HG03565 (cell line): ENCODE measurements around the gene SUSD4.

ENCODE experiments used
- ATAC-seq: cut with Tn5 transposase; IDR thresholded peaks from one replicate; pipeline ENCODE4 v1.9.1; 2021; ENCODE audit warnings: mild to moderate bottlenecking, moderate library complexity; ENCODE audit not compliant: unreplicated experiment

Gene SUSD4

GRCh38 chr1:223331301-223331700 is 32.7 kb downstream of the SUSD4 start:
- ATAC-seq: no peak

DNA sequence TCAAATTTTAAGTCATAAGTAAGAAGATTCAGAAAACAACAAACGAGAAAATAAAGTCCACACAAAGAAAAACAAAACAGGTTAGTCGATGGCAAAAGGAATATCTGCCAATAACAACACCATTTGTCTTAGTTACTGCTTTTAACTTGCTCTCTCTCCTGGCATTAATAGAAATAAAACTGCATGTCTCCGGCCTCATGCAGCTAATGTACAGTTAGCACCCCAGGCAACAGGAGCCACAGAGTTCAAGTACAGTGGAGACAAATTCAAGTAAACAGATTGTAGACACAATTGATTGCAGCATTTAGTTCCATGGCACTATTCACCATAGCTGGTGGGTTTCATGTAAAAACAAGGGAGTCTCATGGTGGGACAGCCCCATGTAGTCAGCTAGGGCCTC is 33.5 kb downstream of the SUSD4 start:
- ATAC-seq: no peak

DNA sequence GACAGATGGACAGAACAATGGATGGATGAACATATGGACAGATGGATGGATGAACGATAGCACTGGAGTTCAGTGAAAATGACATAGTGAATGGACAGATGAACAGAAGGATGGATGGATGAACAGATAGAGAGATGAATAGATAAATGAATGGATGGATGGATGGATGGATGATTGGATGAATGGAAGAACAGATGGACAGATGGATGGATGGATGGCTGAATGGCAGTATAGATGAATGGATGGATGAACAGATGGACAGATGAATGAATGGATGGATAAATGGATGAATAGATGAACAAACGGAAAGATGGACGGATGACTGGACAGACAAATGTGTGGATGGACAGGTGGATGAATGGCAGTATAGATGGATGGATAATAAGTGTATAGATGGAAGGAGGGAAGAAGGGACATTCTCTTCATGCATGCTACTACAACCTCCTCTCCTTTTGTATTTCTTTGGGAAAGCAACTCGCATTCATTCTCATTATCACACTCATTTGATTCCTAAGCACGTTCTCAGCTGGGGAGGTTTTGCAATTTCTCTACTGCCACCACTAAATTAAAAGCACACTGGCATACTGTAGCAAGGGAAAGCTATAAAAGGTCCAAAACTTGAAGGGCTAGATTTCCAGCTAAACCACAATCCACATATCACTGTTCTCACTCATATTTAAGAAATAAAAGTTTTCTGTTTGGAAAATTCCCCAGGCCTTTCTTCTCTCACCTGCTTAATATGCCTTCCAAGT is 34.1 kb downstream of the SUSD4 start:
- ATAC-seq: no peak

DNA sequence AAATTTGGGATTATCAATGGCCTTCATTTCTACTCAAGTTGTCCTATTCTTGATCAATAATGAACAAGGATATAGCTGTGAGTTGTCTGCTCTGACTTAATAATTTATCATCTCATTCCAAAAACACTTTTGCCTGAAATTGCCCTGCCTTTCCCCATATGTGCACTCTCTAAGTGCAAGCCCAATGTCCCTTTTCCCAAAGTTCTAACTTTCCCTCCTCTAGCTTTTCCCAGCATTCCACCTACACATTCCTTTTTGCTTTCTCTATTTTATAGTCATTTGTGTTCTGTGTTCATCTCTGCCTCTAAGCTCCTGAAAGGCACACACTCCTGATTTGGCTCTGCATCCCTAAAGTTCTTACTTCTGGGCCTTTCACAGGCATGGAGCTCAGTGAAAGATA is 34.7 kb downstream of the SUSD4 start:
- ATAC-seq: no peak

DNA sequence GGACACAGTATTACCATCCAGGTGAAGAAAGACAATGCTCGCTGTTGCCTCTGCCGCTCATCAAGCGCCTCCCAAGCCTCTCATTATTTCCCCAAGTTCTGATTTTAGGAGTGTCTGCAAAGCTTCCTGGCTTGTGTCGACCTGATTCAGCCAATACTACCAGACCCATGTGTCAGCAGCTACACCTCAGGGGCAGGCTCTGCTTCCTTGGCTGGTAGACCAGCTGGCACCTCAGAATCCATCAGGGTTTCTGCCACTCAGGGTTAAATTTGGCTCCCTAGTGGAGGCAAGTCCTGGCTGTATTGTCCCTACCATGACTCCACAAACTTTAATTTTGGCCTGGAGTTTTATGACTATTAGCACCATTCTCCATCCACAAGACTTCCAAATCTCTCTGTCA is 35.4 kb downstream of the SUSD4 start:
- no peak for ATAC-seq

- ATAC-seq: no peak
These were observed 37.2 kb downstream of the SUSD4 start for GRCh38 chr1:223326776-223327175.

- no peak for ATAC-seq
These were observed 40.2 kb downstream of the SUSD4 start for GRCh38 chr1:223323491-223324484.

DNA sequence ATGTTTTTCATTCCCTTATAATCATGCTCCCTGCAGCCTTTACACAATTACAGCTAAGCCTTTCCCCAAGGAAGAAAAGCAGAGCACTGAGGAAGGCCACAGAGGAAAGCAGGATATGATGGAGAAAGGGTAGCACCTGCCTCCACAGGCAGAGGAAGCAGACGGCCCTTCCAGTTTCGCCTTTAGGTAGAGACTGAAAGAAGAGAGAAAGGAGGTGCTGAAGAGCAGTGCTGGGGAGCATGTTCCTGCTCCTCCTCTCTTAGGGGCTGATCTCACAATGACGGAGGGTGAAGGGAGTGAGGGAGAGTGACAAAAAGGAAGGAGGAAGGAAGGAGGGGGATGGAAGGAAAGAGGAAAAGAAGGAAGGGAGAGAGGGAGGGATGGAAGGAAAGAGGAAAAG is 41.1 kb downstream of the SUSD4 start:
- no peak for ATAC-seq

- ATAC-seq: no peak
These were observed 43.0 kb downstream of the SUSD4 start for GRCh38 chr1:223320959-223321358.

DNA sequence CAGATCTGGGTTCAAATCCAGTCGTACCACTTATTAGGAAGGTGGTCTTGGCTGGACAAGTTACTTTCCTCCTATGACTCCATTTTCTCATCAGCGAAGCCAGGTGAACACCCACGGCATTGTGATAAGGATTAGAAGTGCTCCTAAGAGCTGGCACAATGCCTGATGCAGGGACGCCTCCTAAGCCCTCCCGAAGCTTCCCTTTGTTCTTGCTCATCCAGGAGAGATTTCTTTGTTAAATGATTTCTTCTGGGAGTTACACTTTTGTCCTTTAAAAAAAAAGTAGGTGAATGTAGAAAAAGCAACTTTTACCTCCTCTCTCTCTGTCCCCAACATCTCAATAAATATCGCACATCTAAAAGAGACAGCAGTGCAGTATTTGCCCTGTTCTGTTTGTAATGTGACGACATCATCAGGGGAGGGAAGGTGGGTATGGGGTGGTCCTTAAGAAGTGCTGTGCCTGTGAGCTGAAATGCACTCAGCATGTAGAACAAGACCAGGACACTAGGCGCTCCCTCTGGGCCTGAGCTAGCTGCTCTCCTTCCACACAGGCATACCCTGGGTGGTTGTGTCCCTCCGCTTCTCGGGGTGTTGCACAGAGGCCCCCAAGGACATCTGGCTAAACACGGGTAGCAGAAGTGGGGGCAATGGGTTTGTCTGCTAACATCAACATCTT is 43.9 kb downstream of the SUSD4 start:
- ATAC-seq: no peak

GRCh38 chr1:223319398-223319797 is 44.6 kb downstream of the SUSD4 start:
- ATAC-seq: no peak

- ATAC-seq: no peak
These were observed 47.9 kb downstream of the SUSD4 start for GRCh38 chr1:223316082-223316481.

- no peak for ATAC-seq
These were observed 48.3 kb downstream of the SUSD4 start for GRCh38 chr1:223315665-223316064.

DNA sequence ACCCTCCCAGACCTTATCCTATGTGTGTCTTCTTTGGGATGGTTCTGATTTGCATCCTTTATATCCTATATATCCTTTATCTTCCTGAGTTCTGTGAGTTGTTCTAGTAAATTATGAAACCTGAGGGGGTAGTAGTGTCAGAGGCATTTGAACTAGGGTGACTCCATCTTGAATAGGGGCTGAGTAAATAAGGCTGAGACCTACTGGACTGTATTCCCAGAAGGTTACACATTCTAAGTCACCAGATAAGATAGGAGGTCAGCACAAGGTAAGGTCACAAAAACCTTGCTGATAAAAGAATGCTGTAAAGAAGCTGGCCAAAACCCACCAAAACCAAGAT is 50.6 kb downstream of the SUSD4 start:
- no peak for ATAC-seq

- ATAC-seq: no peak
These were observed 51.1 kb downstream of the SUSD4 start for GRCh38 chr1:223312705-223313414.

DNA sequence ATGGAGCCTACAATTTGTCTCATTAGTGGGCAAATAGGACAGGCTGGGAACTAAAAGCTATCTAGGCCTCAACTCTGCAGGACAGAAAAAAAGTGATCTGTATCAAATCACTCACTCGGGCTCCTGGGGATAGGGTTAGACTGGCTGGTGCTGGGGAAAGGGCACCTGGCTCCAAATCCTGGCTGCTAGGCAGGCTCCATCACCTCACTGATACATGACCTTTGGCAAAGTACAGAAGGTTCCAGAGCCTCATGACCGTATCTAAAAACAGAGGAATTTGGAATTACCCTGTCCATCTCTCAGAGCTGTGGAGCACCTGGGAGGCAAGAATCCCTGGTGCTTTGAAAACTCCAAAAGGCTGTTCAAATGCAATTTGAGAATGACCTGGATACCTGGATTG is 51.7 kb downstream of the SUSD4 start:
- ATAC-seq: no peak

DNA sequence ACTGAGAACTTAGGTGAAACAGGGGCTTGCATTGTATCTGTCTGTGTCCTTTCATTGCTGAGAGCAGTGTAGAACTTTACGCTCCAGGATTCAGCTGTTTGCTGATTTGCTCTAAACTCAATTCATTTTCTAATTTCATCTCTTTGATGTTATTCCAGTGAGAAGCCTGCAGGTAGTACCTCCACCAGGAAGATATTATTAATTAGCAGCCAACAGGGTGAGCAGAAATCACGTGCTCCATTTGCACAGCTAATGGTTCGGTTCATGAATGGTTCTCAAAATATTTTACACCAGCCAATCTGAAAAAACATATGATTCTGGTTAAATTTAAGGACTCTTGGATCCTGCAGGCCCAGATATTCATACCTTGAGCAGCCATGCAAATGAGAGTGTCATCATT is 52.1 kb downstream of the SUSD4 start:
- no peak for ATAC-seq

GRCh38 chr1:223308136-223308535 is 55.8 kb downstream of the SUSD4 start:
- ATAC-seq: no peak

DNA sequence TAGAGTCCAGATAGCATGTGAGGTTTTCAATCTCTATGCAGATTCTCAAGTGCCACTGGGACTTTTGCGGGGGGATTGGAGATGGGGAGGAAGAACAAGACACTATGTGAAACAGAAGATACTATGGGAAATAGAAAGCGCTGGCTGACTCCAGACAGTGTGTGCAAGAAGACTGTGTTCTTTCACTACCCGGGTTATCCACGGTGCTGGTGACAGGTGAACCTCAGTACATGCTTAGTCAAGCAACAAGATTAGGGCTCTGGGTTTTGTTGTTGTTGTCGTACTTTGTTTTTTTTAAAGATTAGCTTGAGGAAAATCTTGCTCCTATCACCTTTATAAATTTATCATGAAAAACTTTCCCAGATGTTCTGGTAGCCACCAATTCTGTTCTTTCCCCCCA is 56.4 kb downstream of the SUSD4 start:
- ATAC-seq: no peak

DNA sequence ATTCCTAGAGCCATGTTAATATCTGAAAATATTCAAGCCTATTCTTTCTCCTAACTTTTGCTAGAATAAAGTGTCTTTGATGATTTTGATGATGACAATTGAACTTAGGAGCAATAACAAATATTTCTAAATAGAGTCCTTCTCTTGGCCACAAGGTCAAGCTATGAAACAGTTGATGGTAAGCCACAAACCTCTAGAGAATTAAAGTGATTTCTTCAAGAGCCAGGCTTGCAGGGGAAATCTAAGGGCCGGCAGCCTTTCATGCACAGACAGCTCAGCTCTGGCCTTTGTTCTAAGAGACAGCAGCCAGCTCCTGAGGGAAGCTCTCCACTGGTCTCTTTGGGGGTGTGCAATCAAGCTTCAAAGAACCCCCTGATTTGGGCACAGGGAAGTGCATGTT is 59.0 kb downstream of the SUSD4 start:
- no peak for ATAC-seq

DNA sequence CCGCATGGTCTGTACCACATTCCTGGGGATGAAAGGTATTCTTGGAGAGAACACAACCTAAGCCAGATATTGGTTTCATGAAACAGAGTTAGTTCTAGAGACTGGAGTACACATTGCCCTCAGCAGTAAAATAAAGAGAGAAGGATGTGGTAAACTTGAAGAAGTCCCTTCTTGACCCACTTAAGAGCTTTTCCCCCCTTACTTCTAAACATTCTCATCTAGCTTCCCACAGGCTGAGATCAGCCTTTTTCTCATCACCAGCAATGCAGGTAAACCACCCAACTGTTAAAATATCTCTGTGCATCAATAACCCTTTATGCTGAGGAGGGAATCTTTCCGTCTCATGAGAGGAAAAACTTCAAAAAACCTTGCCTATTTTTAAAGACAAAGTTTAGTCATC is 62.6 kb downstream of the SUSD4 start:
- ATAC-seq: no peak
